ENCODE measurements around the gene USP28.

USP28 gene

GRCh38 chr11:113833151-113833550 lies 42.2 kb downstream of the USP28 start:
- DNase-seq (ENCODE audit: low read depth, low spot score) = no peak
- no peak overlapping the region for H3K4me3 ChIP-seq (ENCODE audit: low read depth, low read length)
- in situ Hi-C loops (cut with HindIII; ENCODE audit: low sequenced_read_pairs) = no loop called here
- no peak for TF ChIP-seq CTCF (IDR thresholded peaks at IDR 0.05; ENCODE audit: low read depth, low read length)

GRCh38 chr11:113831314-113831713 lies 44.1 kb downstream of the USP28 start:
- in situ Hi-C loops (cut with HindIII; ENCODE audit: low sequenced_read_pairs) = no loop called here
- no peak for TF ChIP-seq CTCF (IDR thresholded peaks at IDR 0.05; ENCODE audit: low read depth, low read length)
- DNase-seq (ENCODE audit: low read depth, low spot score) = no peak
- no peak overlapping the region for H3K4me3 ChIP-seq (ENCODE audit: low read depth, low read length)

GRCh38 chr11:113829751-113830150 lies 45.6 kb downstream of the USP28 start:
- no peak overlapping the region for H3K4me3 ChIP-seq (ENCODE audit: low read depth, low read length)
- in situ Hi-C loops (cut with HindIII; ENCODE audit: low sequenced_read_pairs) = no loop called here
- no peak for DNase-seq (ENCODE audit: low read depth, low spot score)
- no peak for TF ChIP-seq CTCF (IDR thresholded peaks at IDR 0.05; ENCODE audit: low read depth, low read length)

- in situ Hi-C loops (cut with HindIII; ENCODE audit: low sequenced_read_pairs) = no loop called here
Observed at GRCh38 chr11:113828191-113828590, 47.2 kb downstream of the USP28 start.

GRCh38 chr11:113827477-113827876 lies 47.9 kb downstream of the USP28 start:
- in situ Hi-C loops (cut with HindIII; ENCODE audit: low sequenced_read_pairs) = no loop called here
- H3K4me3 ChIP-seq (ENCODE audit: low read depth, low read length) = no peak overlapping the region
- no peak for TF ChIP-seq CTCF (IDR thresholded peaks at IDR 0.05; ENCODE audit: low read depth, low read length)
- no peak for DNase-seq (ENCODE audit: low read depth, low spot score)

More at GRCh38 chr11:113828191-113828590, 47.2 kb downstream of the USP28 start:
- no peak for TF ChIP-seq CTCF (IDR thresholded peaks at IDR 0.05; ENCODE audit: low read depth, low read length)
- DNase-seq (ENCODE audit: low read depth, low spot score) = no peak
- H3K4me3 ChIP-seq (ENCODE audit: low read depth, low read length) = no peak overlapping the region

- no peak for TF ChIP-seq CTCF (IDR thresholded peaks at IDR 0.05; ENCODE audit: low read depth, low read length)
- DNase-seq (ENCODE audit: low read depth, low spot score) = no peak
- in situ Hi-C loops (cut with HindIII; ENCODE audit: low sequenced_read_pairs) = no loop called here
- no peak overlapping the region for H3K4me3 ChIP-seq (ENCODE audit: low read depth, low read length)
Observed at GRCh38 chr11:113818426-113818825, 56.9 kb downstream of the USP28 start.

GRCh38 chr11:113817626-113818025 lies 57.7 kb downstream of the USP28 start:
- in situ Hi-C loops (cut with HindIII; ENCODE audit: low sequenced_read_pairs) = no loop called here
- no peak overlapping the region for H3K4me3 ChIP-seq (ENCODE audit: low read depth, low read length)
- no peak for DNase-seq (ENCODE audit: low read depth, low spot score)
- TF ChIP-seq CTCF (IDR thresholded peaks at IDR 0.05; ENCODE audit: low read depth, low read length) = no peak

All from astrocyte of the spinal cord (primary cell).